Neural progenitor cell (in vitro differentiated cells): ENCODE results near the gene RAB42.

ENCODE experiments used
- EZH2 ChIP-seq: fragments of 200-600 bp; sonication (generic); IDR thresholded peaks from 2 replicates; pipeline ENCODE4 v1.6.1; 2017; ENCODE audit warnings: antibody characterized with exemption, mild to moderate bottlenecking, moderate library complexity
- EZH2phosphoT487 ChIP-seq: fragments of 200-600 bp; sonication (generic); IDR thresholded peaks from 2 replicates; pipeline ENCODE4 v1.6.1; 2017; ENCODE audit warnings: antibody characterized with exemption

DNA sequence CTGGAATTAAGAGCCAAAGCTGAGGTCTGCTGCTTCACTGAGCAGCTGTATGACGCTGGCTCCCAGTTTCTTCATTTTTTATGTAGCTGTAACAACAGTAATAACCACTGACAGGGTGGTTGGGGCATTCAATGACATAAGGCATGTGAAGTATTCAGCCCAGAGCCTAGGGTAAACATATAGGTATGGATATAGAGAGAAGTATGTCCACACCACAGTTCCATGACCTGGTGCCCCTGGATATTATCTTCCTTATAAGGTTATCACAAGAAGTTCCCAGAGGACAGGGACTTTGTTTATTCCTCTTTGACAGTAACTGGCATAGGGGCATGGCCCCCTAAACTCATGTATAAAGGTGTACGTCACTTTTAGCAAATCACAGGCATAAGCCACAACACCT, 14.7 kb downstream of the RAB42 start:
- TF ChIP-seq EZH2phosphoT487 (no peak), EZH2 (no peak)
